Motor neuron (in vitro differentiated cells): ENCODE measurements around the gene ARHGEF35. TPM values are rescaled to one million over a fixed set of nuclear protein-coding genes. Genes with fewer than 3 reads are reported as not detected.
"Not testable (repeated sequence)": the region's sequence is repeated elsewhere in the genome, so short reads cannot be mapped to it uniquely, and the experiment has no call there.

Experiments used
- ATAC-seq, 8 experiments: fragments of 200-7000 bp; cut with Tn5 transposase; replicated peaks in 6 of 8; 2 replicates each; pipeline ENCODE4 v1.8.0; 2021; ENCODE audit warnings: mild to moderate bottlenecking in 8 of 8, moderate library complexity in 8 of 8
- H3K27ac ChIP-seq, 2 donors: fragments of 250-450 bp; sonication (Bioruptor Pico); 2 replicates each; pipeline ENCODE4 v1.9.0; 2021; ENCODE audit warnings: antibody characterized with exemption in 2 of 2, mild to moderate bottlenecking in 2 of 2, moderate library complexity in 1 of 2
- H3K4me1 ChIP-seq, 2 donors: fragments of 250-450 bp; sonication (Bioruptor Pico); replicated peaks in 1 of 2; 2 replicates each; pipeline ENCODE4 v1.6.1; 2021; ENCODE audit warnings: antibody characterized with exemption in 2 of 2, mild to moderate bottlenecking in 2 of 2, moderate library complexity in 1 of 2
- H3K4me3 ChIP-seq, 5 donors: fragments of 250-450 bp; sonication (Bioruptor Pico); 2 replicates each; pipeline ENCODE4 v1.9.0; 2021; ENCODE audit warnings: antibody characterized with exemption in 5 of 5, mild to moderate bottlenecking in 5 of 5, moderate library complexity in 4 of 5
- WGBS, 10 experiments: fragments of 450-650 bp; shearing (Covaris generic); methylation state at CpG; one replicate each; pipeline ENCODE4 v1.0.0; 2022; 5-methylcytosine and 5-hydroxymethylcytosine counted together
- in situ Hi-C, 9 experiments: fragments of 400-800 bp; cut with MboI; loops; one replicate each; pipeline ENCODE4 v1.15.0; 2021; ENCODE audit warnings: low sequenced_read_pairs in 9 of 9, low pct_unique_long_range_greater_than_20kb in 2 of 9; ENCODE audit not compliant: unreplicated experiment in 9 of 9
- total RNA-seq, 8 experiments: library from RNA; unstranded; fragments of 300-600 nt; gene quantifications; 2 replicates each; pipeline versions ENCODE4 v1.2.3 to v1.2.4, GENCODE V29; 2022

Gene ARHGEF35
- total RNA-seq, 8 experiments from 2014 or later = 0.18 to 1.2 (median 0.26) TPM; not detected in 4

GRCh38 chr7:144203086-144203485 lies 7.5 kb upstream of the ARHGEF35 start:
- H3K4me3 ChIP-seq, H3K27ac ChIP-seq, ATAC-seq, H3K4me1 ChIP-seq, in situ Hi-C loops: not testable (repeated sequence)
- no CpG with 5 or more reads among the region's 3 CpGs for WGBS, 10 experiments

DNA sequence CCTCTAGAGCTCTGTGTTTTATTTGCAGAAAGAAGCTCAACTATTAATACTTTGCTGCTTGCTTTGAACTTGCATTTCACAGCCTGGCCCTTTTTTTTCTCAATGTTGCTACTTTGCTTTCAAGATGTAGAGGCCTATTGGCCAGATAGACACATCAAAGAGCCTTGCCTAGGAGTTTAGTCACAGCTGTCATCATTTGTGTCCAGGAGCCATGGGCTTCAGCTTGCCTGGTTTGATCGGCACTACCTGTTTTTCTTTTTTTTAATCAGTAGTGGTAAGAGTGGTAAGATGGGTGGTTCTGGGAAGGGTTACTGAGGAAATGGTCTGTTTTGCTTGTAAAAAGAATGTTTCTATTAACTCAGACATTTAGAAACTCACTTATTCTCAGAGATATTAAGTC lies 6.3 kb upstream of the ARHGEF35 start:
- H3K27ac ChIP-seq, in situ Hi-C loops: not testable (repeated sequence)
- WGBS, 10 experiments = no CpG with 5 or more reads among the region's 1 CpG

GRCh38 chr7:144198934-144199333 lies 3.3 kb upstream of the ARHGEF35 start:
- no CpG with 5 or more reads among the region's 4 CpGs for WGBS, 10 experiments
- H3K4me3 ChIP-seq, in situ Hi-C loops, ATAC-seq, H3K27ac ChIP-seq, H3K4me1 ChIP-seq: not testable (repeated sequence)

More for the DNA sequence above, 6.3 kb upstream of the ARHGEF35 start:
- H3K4me1 ChIP-seq, H3K4me3 ChIP-seq, ATAC-seq: not testable (repeated sequence)

- H3K27ac ChIP-seq, H3K4me1 ChIP-seq, in situ Hi-C loops, H3K4me3 ChIP-seq, ATAC-seq: not testable (repeated sequence)
- no CpG with 5 or more reads among the region's 6 CpGs for WGBS, 10 experiments
Observed at GRCh38 chr7:144194453-144194852, 1.2 kb downstream of the ARHGEF35 start.

DNA sequence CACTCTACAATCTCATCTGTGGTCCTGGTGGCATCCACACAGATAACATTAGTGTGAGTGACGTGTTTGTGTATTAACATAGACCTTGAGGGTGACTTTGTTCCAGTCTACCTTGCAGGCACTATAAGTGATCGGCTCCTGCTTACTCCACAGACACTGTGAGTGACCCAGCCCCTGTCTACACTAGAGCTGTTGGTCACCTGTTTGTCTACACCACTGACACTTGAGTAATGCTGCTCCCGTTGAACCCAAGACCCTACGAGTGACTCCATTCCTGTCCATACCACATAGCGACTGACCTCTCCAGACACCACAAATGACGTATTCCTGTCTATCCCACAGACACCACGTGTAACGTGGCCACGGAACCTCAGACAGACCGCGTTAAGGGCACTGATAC lies 1.9 kb downstream of the ARHGEF35 start:
- no CpG with 5 or more reads among the region's 11 CpGs for WGBS, 10 experiments
- in situ Hi-C loops, H3K4me1 ChIP-seq, H3K4me3 ChIP-seq, H3K27ac ChIP-seq, ATAC-seq: not testable (repeated sequence)

GRCh38 chr7:144188578-144189171 lies 7.0 kb downstream of the ARHGEF35 start:
- WGBS, 10 experiments = no CpG with 5 or more reads among the region's 3 CpGs

DNA sequence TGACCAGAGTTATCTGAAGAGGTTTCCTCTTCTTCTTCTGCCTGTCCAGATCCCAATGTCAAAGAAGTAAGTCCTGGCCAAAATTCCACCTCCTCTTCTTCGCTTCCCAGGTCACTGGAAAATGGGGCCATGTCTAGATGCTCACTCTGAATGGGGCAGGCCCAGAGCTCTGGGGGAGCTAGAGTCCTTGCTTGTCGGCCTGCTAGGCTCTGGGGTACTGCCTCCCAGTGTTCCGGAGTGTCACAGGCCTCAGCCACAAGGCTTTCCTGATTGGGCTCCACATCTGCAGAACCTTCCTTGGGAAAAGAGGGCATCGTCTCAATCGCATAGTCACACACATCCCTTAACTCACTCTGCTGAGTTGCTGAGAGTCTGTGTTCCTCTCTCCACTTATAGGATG lies 7.8 kb downstream of the ARHGEF35 start:
- no CpG with 5 or more reads among the region's 5 CpGs for WGBS, 10 experiments
- H3K27ac ChIP-seq, in situ Hi-C loops, H3K4me3 ChIP-seq, ATAC-seq, H3K4me1 ChIP-seq: not testable (repeated sequence)

More at GRCh38 chr7:144188578-144189171, 7.0 kb downstream of the ARHGEF35 start:
- ATAC-seq = peak in 7 of 8 experiments; percentile 40 to 96 (median 62)
- H3K4me3 ChIP-seq, in situ Hi-C loops, H3K27ac ChIP-seq, H3K4me1 ChIP-seq: not testable (repeated sequence)

DNA sequence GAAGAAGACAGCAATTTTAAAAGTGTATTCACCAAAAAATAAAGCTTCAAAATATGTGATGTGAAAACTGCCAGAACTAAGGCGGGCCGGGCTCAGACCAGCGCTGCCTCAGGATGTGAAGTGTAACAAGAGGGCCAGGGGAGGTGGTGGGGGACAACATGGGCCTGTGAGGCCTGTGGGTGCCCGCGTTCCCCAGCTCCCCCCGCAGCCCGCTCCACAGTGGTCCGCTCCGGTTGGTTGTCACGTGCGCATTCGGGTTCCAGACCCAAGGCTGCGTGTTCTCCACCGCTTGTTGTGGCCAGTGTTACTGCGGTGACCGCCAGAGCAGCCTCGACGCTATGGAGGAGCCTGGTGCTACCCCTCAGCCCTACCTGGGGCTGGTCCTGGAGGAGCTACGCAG lies 12.5 kb downstream of the ARHGEF35 start, which contains the start of gene CTAGE4:
Gene CTAGE4 (plus strand): TSS at position 301 of the 400 bp plus-strand sequence. CDS start 38 bp downstream, at position 339.
- in situ Hi-C loops, ATAC-seq, H3K27ac ChIP-seq, H3K4me1 ChIP-seq, H3K4me3 ChIP-seq: not testable (repeated sequence)
- WGBS, 10 experiments = no CpG with 5 or more reads among the region's 19 CpGs

GRCh38 chr7:144179165-144179479 lies 16.5 kb downstream of the ARHGEF35 start:
- H3K4me1 ChIP-seq, ATAC-seq, H3K27ac ChIP-seq, in situ Hi-C loops, H3K4me3 ChIP-seq: not testable (repeated sequence)
- WGBS, 10 experiments = no CpG with 5 or more reads among the region's 2 CpGs

DNA sequence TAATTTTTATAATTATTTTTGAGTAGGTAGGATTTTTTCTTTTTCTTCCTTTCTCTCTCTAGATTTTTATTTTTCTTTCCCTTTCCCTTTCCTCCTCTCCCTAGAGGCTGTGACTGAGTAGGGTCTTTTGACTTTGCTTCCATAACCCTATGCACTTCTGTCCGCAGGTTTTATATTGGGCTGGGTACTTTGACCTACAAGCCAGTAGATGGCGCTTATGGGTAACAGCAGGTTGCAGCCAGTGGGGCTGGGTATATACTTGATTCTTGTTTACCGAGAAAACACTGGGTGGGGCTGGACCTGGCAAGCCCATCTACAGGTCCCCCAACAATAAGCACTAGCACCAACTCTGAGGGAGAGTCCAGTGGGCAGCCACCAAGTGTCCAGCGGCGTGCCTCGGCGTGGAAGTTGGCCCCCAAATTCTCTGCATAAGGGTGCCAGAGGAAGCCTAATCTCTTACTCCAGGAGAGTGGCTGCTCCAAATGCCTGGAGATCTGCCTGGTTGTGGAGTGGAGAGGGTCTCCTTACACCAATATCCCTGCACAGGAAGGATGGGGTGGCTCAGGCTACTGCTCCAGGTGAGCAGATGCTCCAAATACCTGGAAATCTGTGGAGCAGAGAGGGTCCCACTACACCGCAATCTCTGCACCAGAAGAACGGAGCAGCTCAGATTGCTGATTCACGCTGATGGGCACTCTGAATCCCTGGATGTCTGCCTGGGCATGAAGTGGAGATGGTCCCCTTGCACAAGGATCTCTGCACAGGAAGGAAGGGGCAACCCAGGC lies 17.1 kb downstream of the ARHGEF35 start:
- WGBS, 10 experiments = 0 to 80% (median 7%) methylated on average over 1 to 2 of the region's 10 CpGs; no CpG with 5 or more reads in 5 of the 10 experiments
- H3K4me1 ChIP-seq, in situ Hi-C loops, H3K27ac ChIP-seq, H3K4me3 ChIP-seq: not testable (repeated sequence)
- ATAC-seq = peak in 4 of 8 experiments; percentile 28 to 90 (median 82)

GRCh38 chr7:144174613-144175012 lies 21.0 kb downstream of the ARHGEF35 start:
- in situ Hi-C loops = no loop called here
- 41 to 96% (median 82%) methylated on average over 2 to 5 of the region's 5 CpGs; no CpG with 5 or more reads in 1 of the 10 experiments for WGBS, 10 experiments
- H3K4me1 ChIP-seq = no peaks in the 10 kb centered on the region
- no peak overlapping the region for H3K27ac ChIP-seq
- no peak for ATAC-seq
- no peak overlapping the region for H3K4me3 ChIP-seq

DNA sequence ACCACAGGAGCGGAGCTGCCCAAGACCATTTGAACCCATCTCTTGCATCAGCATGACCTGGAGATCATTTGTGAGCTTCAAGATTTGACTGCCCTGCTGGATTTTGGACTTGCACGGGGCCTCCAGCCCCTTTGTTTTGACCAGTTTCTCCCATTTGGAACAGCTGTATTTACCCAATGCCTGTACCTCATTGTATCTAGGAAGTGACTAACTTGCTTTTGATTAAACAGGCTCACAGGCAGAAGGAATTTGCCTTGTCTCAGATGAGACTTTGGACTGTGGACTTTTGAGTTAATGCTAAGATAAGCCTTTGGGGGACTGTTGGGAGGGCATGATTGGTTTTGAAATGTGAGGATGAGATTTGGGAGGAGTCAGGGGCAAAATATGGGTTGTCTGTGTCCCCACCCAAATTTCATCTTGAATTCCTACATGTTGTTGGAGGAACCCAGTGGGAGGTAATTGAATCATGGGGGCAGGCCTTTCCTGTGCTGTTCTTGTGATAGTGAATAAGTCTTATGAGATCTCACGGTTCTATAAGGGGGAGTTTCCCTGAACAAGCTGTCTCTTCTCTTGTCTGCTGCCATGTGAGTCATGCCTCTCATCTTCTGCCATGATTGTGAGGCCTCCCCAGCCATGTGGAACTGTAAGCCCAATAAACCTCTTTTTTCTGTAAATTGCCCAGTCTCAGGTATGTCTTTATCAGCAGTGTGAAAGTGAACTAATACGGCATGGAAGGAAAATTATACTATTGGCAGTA lies 23.9 kb downstream of the ARHGEF35 start:
- in situ Hi-C loops, H3K4me1 ChIP-seq, ATAC-seq, H3K4me3 ChIP-seq, H3K27ac ChIP-seq: not testable (repeated sequence)
- 25 to 100% (median 79%) methylated on average over 1 to 3 of the region's 4 CpGs; no CpG with 5 or more reads in 2 of the 10 experiments for WGBS, 10 experiments

GRCh38 chr7:144164784-144165183 lies 30.8 kb downstream of the ARHGEF35 start:
- WGBS, 10 experiments = 3 to 71% (median 55%) methylated on average over 1 to 2 of the region's 2 CpGs
- no peaks in the 10 kb centered on the region for H3K4me1 ChIP-seq
- no peak for ATAC-seq
- H3K27ac ChIP-seq = no peak overlapping the region
- in situ Hi-C loops = no loop called here
- H3K4me3 ChIP-seq = no peak overlapping the region
